Fibroblast of pulmonary artery (primary cell): ENCODE data around the gene WWOX.

Experiments used
- DNase-seq: peaks from one replicate; pipeline ENCODE4 v3.0.0-alpha.2; 2010; ENCODE audit warnings: low read depth
- H3K4me3 ChIP-seq: replicated peaks from 2 replicates; pipeline ENCODE4 v1.5.1; 2011; ENCODE audit warnings: low read depth, mild to moderate bottlenecking, control low read depth, low read length, moderate library complexity
- CTCF ChIP-seq: IDR thresholded peaks from 2 replicates; pipeline ENCODE4 v1.5.1; 2011; ENCODE audit warnings: mild to moderate bottlenecking, control low read depth, low read length, inconsistent platforms; ENCODE audit errors: missing control alignments

Gene WWOX

GRCh38 chr16:78436023-78436422 is 336.6 kb downstream of the WWOX start:
- no peak for DNase-seq
- no peak overlapping the region for H3K4me3 ChIP-seq
- TF ChIP-seq CTCF: no peak

DNA sequence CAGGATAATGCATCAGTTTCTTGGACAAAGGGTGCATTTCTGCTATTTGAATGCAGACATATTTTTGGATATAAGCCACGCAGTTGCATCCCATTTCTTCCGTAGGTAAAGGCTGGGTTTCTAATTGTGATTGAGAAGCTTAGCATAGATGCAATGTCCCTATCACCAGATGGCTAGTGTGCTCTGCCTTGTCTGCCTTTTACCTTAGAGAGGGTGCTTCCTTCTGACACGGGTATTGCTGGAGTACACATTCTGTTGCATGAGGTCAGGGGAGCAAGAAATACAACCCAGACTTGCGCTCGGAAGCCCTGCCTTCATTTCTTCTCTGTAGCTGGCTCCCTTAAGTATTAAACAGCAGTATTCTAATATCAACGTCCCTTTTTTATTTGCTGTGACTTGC is 337.4 kb downstream of the WWOX start:
- no peak for DNase-seq

GRCh38 chr16:78437352-78437968 is 338.0 kb downstream of the WWOX start:
- peak; percentile 4 for DNase-seq
- TF ChIP-seq CTCF: peak; percentile 58
- H3K4me3 ChIP-seq: no peak overlapping the region

More for the DNA sequence above, 337.4 kb downstream of the WWOX start:
- TF ChIP-seq CTCF: no peak
- no peak overlapping the region for H3K4me3 ChIP-seq

- no peak overlapping the region for H3K4me3 ChIP-seq
- no peak for DNase-seq
- TF ChIP-seq CTCF: no peak
Observed at GRCh38 chr16:78438219-78438618, 338.8 kb downstream of the WWOX start.

- TF ChIP-seq CTCF: no peak
- no peak for DNase-seq
- H3K4me3 ChIP-seq: no peak overlapping the region
Observed at GRCh38 chr16:78438632-78439031, 339.2 kb downstream of the WWOX start.

DNA sequence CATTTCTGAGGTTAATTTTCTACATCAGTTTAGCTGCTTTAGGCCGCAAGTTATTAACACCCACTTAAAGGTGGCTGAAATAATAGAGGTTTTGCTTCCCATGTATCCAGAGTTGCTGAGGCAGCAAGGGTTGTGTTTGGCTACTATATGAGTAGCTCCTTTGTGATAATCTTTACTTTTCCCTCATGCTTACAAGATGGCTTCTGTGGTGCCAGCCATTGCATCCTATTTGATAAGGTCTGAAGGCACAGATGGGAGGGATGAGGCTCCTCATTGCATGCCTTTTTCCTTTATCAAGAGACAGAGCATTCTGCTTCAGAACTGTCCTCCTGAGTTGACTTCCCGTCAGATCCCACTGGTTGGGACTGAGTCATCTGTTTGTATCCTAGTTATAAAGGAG is 340.2 kb downstream of the WWOX start:
- no peak for DNase-seq
- no peak for TF ChIP-seq CTCF

DNA sequence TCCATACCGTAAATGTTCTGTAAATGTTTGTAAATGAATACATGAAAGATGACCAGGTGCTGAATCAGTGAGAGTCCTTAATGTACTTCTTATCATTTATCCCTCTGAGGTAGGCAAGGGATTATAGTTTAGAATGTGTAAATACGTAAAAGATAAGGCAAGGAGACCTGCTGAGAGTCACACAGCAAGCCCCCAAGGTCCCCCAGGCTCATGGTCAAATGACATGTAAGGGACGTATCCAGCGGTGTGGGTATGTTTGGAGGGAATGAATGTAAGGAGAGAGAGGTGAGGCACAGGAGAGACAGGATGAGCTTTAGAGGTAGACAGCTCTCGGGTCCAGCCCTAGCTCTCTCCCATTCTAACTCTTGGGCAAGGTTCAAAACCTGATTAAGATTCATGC is 341.8 kb downstream of the WWOX start:
- no peak for TF ChIP-seq CTCF
- no peak overlapping the region for H3K4me3 ChIP-seq
- no peak for DNase-seq

More for the DNA sequence above, 340.2 kb downstream of the WWOX start:
- no peak overlapping the region for H3K4me3 ChIP-seq
